Posterior vena cava (tissue), 2 donors: Measurements from ENCODE around the gene TRIM61. TPM values are rescaled to one million over a fixed set of nuclear protein-coding genes. Genes with fewer than 3 reads are reported as not detected.
A peak's percentile ranks its signal among the peaks of the same experiment; 100 is the strongest.
"Not testable (repeated sequence)": the region's sequence is repeated elsewhere in the genome, so short reads cannot be mapped to it uniquely, and the experiment has no call there.

Source experiments
- DNase-seq: peaks from one replicate; pipeline ENCODE4 v3.0.0-alpha.2; 2020; ENCODE audit warnings: low spot score
- intact Hi-C, 2 donors: fragments of 100-400 bp; cut with DNase I; formaldehyde crosslinking; loops; one replicate each; pipeline versions ENCODE4 v1.14.1 to v1.14.2; 2022 to 2023
- long read RNA-seq, 2 donors: library from polyadenylated mRNA; unstranded; transcript quantifications; one replicate each; pipeline ENCODE4 v2.0.0, GENCODE V29; 2020 to 2021
- total RNA-seq, 2 donors: library from RNA; stranded (reverse); fragmentation: NEBNext Ultra II Directional; extraction: Animal tissue kit (Norgen Biotek cat#: 25700); gene quantifications; one replicate each; pipeline ENCODE4 v1.2.1, GENCODE V29; 2021
- donor health status: DM: yes; HTN: yes; CAD: no.
- donor health status: DM: yes; HTN: yes; CAD: no.

TRIM61 gene
- 1 to 10 TPM in 1 of 2 donors, under 1 TPM in 1; 0.90 to 1.9 TPM for total RNA-seq
- long read RNA-seq, donor 1, result 0 reads
- long read RNA-seq, donor 2, partial matches to known transcripts, result 0 of 1 reads
- long read RNA-seq, donor 2, other reads (novel, unspliced or antisense), result 1 of 1 reads

DNA sequence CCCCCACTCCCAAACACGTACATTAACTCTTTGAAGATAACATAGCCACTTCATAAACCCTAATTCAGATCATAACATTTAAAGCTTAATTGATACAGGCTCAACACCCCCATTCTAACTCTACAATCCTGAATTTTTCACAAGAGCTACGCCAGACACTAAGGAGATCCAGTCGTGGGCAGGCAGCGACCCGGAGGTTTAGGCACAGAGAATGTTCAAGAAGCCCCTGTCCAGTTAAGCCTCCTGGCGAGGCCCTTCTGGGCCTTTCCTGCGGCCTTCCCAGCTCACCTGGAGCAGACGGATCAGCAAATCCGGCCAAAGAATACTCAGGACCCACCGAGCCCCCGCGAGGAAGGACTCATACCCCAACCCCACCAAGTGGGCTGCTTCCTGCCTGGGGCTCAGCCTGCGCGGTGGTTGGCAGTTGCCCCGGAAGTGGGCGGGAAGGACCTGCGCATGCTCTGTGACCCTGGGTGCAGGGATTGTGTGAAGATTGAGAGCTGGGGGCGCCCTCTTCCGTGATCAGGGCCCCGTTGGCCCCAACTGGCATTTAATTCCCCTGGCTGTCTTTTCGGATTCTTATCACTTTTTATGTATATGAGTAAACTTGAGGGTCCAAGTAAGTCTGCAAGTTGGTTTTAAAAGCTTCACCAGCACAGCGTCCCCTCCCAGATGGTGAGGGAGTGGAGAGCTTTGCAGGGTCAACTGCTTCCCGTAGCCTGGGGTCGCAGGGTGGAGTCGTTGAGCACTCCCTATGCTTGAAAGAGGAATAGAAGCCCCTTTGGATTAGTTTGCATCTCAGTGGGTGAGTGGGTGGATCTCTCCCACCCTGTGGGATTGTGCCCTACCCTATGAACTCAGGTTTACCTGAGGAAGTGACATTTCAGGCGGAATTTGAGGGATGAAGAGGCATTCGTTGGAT is at the start of gene TRIM61:
TRIM61 (minus strand) TSS at position 415 of the 922 bp plus-strand sequence. CDS start 7,655 bp downstream, outside the sequence.
- DNase-seq, result peak; percentile 87
- intact Hi-C loops, result no loop called here

DNA sequence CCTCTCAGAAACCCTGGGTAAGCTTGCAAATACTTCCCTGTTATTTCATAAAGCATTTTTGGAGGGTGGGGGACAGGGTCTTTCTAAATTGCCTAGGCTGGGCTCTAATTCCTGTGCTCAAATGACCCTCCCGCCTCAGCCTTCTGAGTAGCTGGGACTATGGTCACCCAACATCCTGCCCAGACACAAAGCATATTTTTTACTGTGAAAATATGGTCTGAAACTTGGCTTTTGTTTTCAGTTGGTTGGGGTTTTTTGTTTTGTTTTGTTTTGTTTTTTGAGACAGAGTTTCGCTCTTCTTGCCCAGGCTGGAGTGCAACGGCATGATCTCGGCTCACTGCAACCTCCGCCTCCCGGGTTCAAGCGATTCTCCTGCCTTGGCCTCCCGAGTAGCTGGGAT is 48.3 kb upstream of the TRIM61 start:
- DNase-seq, intact Hi-C loops: not testable (repeated sequence)

DNA sequence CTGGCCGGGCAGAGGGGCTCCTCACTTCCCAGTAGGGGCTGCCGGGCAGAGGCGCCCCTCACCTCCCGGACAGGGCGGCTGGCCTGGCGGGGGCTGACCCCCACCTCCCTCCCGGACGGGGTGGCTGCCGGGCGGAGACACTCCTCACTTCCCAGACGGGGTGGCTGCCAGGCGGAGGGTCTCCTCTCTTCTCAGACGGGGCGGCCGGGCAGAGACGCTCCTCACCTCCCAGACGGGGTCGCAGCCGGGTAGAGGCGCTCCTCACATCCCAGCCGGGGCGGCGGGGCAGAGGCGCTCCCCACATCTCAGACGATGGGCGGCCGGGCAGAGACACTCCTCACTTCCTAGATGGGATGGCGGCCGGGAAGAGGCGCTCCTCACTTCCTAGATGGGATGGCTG is 42.5 kb upstream of the TRIM61 start:
- intact Hi-C loops, DNase-seq: not testable (repeated sequence)

DNA sequence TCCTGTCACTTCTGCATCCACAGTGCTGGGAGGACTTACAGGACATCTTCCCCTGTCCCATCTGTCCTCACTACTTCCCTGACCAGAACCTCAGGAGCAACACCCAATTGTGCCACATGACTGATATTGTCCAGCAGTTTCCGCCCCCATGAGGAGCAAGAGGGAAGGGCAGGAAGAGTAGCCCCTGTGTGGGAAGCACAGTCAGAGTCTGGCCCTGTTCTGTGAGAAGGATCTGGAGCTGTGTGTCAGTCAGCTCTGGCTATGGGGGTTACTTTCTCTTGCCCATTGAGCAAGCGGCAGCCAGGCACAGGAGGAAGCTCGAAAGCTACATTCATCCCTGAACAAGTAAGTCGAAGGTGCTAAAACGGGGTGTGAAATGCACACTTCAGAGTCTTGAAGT is 39.5 kb upstream of the TRIM61 start:
- no peak for DNase-seq
- intact Hi-C loops, result no loop called here

DNA sequence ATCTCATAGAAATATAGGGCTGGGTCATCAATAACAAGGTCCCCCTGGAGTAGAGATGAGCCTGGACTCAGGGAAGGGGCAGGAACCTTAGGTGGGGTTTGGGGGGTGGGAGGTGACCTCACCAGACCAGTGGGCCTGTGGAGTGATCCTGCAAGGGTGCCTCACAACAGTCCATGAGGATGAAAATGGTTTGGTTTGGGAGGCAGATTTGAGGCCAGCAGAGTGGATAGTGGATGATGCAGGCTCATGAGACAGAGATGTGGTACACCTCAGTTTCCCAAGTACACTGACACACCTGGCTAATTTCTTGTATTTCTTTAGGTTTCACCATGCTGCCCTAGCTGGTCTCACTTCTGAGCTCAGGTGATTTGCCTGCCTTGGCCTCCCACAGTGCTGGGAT is 36.2 kb upstream of the TRIM61 start:
- DNase-seq, result no peak
- intact Hi-C loops, result no loop called here

DNA sequence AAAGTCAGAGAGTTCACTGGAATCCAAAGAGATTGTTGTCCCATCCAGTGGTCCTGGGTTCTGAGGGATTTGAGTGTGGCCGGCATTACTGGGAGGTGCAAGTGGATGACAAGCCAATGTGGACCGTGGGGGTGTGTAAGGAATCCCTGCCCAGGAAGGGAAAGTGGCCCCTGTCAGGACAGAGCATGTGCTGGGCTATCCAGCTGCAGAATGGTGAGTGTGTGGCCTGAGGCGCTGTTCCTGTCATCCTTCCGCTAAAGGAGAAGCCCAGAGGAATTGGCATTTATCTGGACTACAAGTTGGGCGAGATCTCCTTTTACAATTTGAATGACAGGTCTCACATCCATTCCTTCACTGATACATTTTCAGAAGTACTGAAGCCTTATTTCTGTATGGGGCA is 33.9 kb upstream of the TRIM61 start:
- no peak for DNase-seq
- intact Hi-C loops, result no loop called here

DNA sequence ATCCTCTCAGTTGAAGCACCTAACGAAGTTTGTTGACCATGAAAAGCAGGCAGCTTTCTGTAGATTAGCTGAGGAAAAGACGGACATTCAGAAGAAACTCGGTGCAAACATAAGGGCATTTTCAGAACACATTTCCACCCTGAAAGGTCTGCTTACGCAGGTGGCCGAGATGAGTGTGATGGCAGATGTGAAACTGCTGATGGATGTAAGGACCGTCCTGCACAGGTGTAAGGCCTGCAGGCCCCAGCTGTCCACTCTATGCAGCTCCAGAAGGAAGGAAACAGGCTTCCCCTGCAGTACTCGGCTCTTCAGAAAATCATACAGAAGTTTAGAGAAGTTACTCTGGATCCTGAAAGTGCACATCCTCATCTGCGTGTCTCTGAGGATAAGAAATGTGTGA is 33.5 kb upstream of the TRIM61 start:
- no peak for DNase-seq
- intact Hi-C loops, result no loop called here

DNA sequence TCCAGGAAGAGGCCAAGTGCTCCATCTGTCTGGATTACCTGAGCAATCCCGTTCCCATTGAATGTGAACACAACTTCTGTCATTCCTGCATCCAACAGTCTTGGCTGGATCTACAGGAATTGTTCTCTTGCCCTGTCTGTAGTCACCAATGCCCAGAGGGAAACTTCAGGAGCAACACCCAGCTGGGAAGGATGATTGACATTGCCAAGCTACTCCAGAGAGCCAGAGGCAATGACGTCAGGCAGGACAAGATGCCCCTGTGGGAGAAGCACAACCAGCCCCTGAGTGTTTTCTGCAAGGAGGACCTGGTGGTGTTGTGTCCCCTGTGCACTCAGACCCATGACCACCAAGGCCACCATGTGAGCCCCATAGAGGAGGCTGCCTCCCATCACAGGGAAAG is 33.0 kb upstream of the TRIM61 start:
- DNase-seq, result no peak

DNA sequence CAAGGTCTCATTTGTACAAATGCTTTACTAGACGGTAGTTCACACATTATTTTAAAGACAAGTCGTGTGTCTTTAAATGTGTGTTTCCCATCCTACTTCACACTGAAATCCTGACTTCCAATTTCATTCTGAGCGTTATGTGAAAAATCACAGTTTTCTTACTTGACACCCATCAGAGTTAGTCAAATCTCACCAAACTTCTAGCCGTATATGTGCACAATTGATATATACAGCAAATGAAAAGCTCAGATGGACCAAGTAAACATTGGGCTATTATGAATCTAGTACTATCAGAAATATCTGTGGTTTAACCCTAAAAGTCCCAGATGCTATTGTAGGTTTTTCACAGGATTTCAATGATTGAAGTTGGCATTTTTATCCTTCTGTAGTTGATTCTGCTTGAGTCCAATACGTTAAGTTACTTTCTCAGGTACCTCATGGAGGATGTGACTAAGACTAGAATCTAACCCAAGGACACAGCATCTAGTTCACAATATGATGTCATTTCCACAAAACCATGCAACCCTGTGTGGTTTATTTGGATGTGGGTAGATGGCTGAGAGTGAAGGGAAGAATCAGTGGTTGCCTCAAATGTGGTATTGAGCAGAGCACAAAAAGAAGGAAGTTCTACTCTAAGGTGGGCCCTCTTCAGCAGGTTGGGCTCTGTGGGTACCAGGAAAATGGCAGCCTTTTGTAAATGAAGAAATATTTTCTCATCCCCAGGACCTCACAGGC is 32.2 kb upstream of the TRIM61 start:
- intact Hi-C loops, result no loop called here
- DNase-seq, result no peak

More for the DNA sequence above, 33.0 kb upstream of the TRIM61 start:
- intact Hi-C loops, result no loop called here

DNA sequence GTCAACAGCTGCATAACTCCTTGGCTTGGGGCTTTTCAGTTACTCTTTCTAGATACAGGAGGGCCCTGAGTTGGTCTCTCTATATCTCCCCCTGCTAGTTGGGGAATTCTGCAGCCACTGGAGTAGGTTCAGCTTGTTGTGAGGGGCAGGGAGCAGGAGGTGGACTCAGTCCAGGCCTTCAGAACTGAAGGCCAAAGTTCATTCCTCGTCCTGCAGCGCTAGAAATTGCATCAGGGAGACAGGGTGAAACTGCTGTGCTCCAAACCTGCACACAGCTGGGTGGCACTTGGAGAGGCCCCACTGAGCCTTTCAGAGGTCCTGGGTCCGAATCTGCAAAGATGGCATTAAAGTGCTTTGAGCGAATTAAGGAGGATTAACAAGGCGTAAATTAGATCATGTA is 29.4 kb upstream of the TRIM61 start:
- intact Hi-C loops, result no loop called here
- DNase-seq, result no peak

DNA sequence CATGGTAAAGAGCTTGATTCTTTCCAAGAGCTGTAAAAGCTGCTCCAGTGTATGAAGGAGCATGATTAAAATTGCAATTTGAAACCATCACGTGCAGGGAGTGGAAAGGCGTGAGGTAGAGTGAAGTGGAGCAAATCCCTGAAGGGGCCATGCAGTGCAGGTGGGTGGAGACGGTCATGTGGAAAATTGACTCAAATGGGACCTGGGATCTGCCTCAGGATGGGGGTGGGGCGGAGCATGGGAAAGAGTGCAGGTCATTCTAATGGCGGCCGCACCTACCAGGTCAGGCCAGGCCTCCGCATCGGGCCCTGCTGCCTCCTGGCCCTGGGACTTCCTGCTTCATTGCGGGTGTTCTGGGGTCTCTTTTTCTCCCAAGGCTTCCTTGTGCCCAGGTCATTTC is 29.0 kb upstream of the TRIM61 start:
- DNase-seq, result no peak
- intact Hi-C loops, result no loop called here

DNA sequence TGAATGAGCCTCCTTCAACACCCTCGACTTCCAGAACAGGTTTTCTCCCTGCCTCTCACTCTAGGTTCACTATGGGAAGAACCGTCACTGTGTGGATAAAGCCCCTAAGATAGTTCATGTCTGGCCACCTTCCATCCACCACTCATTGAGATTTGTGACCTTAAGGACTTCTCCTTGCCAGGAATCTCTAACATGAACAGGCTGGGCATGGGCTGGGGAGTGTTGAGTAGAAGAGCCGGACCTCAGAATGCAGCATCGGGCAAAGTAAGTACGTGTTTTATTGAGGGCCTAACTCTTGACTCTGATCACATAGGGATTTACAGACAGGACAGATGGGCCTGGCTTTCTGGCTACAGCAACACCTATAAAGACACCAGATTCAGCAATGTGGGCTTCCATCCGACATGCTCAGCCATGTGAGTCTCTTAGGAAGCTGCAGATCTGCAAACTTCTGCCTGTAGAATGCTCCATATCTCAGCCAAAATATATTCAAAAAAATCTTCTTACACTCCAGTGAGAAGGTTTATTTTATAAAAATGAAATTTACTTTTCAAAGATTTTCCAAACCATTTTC is 28.0 kb upstream of the TRIM61 start:
- intact Hi-C loops, result no loop called here
- DNase-seq, result no peak

DNA sequence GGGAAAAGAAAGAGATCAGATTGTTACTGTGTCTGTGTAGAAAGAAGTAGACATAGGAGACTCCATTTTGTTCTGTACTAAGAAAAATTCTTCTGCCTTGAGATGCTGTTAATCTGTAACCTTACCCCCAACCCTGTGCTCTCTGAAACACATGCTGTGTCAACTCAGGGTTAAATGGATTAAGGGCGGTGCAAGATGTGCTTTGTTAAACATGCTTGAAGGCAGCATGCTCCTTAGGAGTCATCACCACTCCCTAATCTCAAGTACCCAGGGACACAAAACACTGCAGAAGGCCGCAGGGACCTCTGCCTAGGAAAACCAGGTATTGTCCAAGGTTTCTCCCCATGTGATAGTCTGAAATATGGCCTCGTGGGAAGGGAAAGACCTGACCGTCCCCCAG is 24.5 kb upstream of the TRIM61 start:
- intact Hi-C loops, DNase-seq: not testable (repeated sequence)

DNA sequence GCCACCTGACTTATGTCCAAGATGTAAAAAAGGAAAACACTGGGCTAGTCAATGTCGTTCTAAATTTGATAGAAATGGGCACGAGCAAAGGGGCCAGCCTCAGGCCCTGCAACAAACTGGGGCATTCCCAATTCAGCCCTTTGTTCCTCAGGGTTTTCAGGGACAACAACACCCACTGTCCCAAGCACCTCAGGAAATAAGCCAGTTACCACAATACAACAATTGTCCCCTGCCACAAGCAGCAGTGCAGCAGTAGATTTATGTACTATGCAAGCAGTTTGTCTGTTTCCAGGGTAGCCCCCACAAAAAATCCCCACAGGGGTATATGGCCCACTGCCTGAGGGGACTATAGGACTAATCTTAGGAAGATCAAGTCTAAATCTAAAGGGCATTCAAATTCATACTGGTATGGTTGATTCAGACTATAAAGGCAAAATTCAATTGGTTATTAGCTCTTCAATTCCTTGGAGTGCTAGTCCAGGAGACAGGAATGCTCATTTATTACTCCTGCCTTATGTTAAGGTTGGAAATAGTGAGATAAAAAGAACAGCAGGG is 21.1 kb upstream of the TRIM61 start:
- intact Hi-C loops, DNase-seq: not testable (repeated sequence)

DNA sequence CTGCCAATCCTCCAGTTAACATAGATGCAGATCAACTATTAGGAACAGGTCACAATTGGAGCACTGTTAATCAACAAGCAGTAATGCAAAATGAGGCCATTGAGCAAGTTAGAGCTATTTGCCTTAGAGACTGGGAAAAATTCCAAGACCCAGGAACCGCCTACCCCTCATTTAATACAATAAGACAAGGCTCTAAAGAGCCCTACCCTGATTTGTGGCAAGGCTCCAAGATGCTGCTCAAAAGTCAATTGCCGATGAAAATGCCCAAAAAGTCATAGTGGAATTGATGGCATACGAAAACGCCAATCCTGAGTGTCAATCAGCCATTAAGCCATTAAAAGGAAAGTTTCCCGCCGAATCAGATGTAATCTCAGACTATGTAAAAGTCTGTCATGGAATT is 20.5 kb upstream of the TRIM61 start:
- intact Hi-C loops, result no loop called here
- DNase-seq, result no peak

DNA sequence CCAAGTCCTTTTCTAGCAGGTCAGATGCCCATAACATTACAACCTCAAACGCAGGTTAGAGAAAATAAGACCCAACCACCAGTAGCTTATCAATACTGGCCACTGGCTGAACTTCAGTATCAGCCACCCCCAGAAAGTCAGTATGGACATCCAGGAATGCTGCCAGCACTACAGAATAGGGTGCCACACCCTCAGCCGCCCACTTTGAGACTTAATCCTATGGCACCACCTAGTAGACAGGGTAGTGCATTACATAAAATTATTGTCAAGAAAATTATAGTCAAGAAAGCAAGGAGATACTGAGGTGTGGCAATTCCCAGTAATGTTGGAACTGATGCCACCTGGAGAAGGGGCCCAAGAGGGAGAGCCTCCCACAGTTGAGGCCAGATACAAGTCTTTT is 19.9 kb upstream of the TRIM61 start:
- DNase-seq, result no peak
- intact Hi-C loops, result no loop called here

DNA sequence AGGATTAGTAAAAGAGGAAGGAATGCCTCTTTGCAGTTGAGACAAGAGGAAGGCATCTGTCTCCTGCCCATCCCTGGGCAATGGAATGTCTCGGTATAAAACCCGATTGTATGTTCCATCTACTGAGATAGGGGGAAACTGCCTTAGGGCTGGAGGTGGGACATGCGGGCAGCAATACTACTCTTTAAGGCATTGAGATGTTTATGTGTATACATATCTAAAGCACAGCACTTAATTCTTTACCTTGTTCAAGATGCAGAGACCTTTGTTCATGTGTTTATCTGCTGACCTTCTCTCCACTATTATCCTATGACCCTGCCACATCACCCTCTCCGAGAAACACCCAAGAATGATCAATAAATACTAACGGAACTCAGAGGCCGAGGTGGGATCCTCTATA is 18.7 kb upstream of the TRIM61 start:
- DNase-seq, intact Hi-C loops: not testable (repeated sequence)

DNA sequence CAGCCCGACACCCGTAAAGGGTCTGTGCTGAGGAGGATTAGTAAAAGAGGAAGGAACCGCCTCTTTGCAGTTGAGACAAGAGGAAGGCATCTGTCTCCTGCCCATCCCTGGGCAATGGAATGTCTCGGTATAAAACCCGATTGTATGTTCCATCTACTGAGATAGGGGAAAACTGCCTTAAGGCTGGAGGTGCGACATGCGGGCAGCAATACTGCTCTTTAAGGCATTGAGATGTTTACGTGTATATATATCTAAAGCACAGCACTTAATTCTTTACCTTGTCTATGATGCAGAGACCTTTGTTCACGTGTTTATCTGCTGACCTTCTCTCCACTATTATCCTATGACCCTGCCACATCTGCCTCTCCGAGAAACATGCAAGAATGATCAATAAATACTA is 13.3 kb upstream of the TRIM61 start:
- intact Hi-C loops, DNase-seq: not testable (repeated sequence)

DNA sequence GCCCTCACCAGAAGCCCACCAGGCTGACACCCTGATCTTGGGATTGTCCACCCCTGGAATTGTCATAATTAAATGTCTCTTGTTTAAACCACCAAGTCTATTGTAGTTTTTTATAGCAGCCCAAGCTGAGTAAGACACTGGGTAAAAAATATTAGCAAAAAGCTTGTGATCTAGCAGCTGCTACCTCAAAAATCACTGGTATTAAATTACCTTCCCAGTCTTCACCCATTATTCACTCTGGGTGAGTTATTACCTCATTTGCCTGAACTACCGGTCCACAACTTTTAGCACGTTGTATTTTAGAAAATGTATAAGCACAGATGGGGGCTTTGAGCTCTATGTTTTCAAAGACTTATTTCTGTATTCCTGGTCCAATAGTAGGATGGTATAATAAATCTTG is 12.0 kb upstream of the TRIM61 start:
- intact Hi-C loops, result loop anchor here in 1 of 2 donors (5.0 kb wide), 1 partner anchor 627 kb away; no protein-coding TSS in a partner anchor

DNA sequence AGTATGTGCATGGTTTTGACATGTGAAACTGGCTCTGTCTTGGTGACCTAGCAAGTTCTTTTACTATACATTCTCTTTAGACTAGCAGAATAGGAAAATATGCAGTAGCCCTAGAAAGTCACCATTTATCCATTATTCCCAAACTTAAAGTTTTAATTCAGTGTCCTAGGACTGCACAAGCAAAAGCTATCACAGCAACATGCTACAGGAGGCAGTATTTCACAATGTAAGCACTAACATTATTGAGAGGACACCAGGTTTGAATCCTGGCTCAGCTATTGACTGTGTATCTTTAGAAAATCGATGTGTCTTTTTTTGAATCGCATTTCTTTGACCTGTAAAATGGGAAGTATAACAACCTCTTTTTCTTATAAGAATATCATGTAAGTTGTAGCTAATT is 5.5 kb downstream of the TRIM61 start:
- DNase-seq, intact Hi-C loops: not testable (repeated sequence)

More for the DNA sequence above, 12.0 kb upstream of the TRIM61 start:
- DNase-seq, result no peak
